ENCODE results near the gene OSTM1. TPM values are rescaled to one million over a fixed set of nuclear protein-coding genes. Genes with fewer than 3 reads are reported as not detected.
A peak's percentile ranks its signal among the peaks of the same experiment; 100 is the strongest.

Gene OSTM1
- total and polyA plus RNA-seq, 2 of the 13 experiments (the other 11 are each of a cell fraction or from before 2014, with no cell fraction given) = 8.7 to 20.5 TPM

DNA sequence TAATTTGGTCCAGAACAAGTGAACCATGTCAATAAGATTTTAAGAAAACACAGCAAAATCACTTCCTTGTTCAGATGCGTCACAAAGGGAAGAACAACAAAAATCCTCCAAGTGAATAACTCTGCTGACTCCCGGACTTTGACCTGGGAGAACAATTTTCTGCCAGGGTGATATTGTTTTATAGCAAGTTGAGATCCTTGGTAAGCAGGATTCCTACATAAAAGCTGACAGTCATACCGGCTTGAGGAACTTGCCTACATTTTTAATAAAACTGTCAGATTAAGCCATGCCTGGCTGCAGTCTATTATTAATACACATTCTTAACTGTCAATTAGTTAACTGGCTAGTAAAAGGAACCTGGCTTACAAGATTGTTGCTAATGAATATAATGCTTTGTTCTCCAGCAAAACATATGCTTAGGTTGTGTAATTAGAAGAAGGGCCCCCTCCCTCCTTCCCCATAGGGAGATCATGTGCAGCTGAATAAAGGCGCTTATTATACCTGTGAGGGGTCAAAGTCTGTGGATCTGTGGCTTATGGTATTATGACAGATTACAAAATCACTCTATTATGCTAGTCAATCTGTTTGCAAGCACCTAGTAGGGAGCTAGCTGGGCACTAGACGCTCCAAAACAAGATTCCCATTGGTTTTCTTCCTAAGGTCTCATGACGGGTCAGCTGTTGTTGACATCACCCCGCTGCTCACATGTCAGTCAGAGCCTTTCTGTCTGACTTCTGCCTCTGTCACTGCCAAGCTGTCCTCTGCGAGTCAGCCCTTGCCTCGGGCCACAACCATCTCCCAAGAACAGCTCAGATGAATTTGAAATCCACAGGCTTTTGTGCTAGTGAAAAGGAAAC lies 71.9 kb downstream of the OSTM1 start (continued):
- TF ChIP-seq ZNF687 (CRISPR knock-in tag; IDR thresholded peaks at IDR 0.05) = peak; percentile 25; the same call in 1 of the 2 replicates
- TF ChIP-seq ZNF326 (CRISPR knock-in tag; IDR thresholded peaks at IDR 0.05; ENCODE audit: borderline replicate concordance) = no peak
- peak; percentile 83 for TF ChIP-seq MAX (IDR thresholded peaks at IDR 0.05)
- TF ChIP-seq KMT2A (CRISPR knock-in tag; IDR thresholded peaks at IDR 0.05) = 0 out of 2 replicates have a peak, but pooled peaks have one; percentile 28
- TF ChIP-seq NR2F6 (IDR thresholded peaks at IDR 0.05) = peak; percentile 46
- peak; percentile 42; the same call in 1 of the 2 replicates for TF ChIP-seq NR2F6 (CRISPR knock-in tag; IDR thresholded peaks at IDR 0.05)
- TF ChIP-seq KMT2B (CRISPR knock-in tag; IDR thresholded peaks at IDR 0.05) = 0 out of 2 replicates have a peak, but pooled peaks have one; percentile 27
- TF ChIP-seq, protein P1, sequence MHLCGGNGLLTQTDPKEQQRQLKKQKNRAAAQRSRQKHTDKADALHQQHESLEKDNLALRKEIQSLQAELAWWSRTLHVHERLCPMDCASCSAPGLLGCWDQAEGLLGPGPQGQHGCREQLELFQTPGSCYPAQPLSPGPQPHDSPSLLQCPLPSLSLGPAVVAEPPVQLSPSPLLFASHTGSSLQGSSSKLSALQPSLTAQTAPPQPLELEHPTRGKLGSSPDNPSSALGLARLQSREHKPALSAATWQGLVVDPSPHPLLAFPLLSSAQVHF (CRISPR knock-in tag; IDR thresholded peaks at IDR 0.05) = no peak
- peak; percentile 62; the same call in 1 of the 2 replicates for TF ChIP-seq PHF21A (CRISPR knock-in tag; IDR thresholded peaks at IDR 0.05)
- no peak for TF ChIP-seq MAFK (conservative IDR thresholded peaks at IDR 0.05 in 1 of 2, IDR thresholded peaks at IDR 0.05 in 1 of 2; ENCODE audit: low read length in 2 of 2)
- TF ChIP-seq ARID5B (CRISPR knock-in tag; IDR thresholded peaks at IDR 0.05) = peak; percentile 72
- no peak; the same call in 1 of the 2 replicates for TF ChIP-seq TBX2 (CRISPR knock-in tag; IDR thresholded peaks at IDR 0.05; ENCODE audit: borderline replicate concordance)
- TF ChIP-seq, protein P2, sequence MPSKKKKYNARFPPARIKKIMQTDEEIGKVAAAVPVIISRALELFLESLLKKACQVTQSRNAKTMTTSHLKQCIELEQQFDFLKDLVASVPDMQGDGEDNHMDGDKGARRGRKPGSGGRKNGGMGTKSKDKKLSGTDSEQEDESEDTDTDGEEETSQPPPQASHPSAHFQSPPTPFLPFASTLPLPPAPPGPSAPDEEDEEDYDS (CRISPR knock-in tag; IDR thresholded peaks at IDR 0.05) = 0 out of 2 replicates have a peak, but pooled peaks have one; percentile 16
- TF ChIP-seq RARA (CRISPR knock-in tag; IDR thresholded peaks at IDR 0.05) = peak; percentile 21
- no peak for TF ChIP-seq ZNF44 (CRISPR knock-in tag; IDR thresholded peaks at IDR 0.05)
- TF ChIP-seq, protein P3, sequence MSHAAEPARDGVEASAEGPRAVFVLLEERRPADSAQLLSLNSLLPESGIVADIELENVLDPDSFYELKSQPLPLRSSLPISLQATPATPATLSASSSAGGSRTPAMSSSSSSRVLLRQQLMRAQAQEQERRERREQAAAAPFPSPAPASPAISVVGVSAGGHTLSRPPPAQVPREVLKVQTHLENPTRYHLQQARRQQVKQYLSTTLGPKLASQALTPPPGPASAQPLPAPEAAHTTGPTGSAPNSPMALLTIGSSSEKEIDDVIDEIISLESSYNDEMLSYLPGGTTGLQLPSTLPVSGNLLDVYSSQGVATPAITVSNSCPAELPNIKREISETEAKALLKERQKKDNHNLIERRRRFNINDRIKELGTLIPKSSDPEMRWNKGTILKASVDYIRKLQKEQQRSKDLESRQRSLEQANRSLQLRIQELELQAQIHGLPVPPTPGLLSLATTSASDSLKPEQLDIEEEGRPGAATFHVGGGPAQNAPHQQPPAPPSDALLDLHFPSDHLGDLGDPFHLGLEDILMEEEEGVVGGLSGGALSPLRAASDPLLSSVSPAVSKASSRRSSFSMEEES (CRISPR knock-in tag; IDR thresholded peaks at IDR 0.05) = peak; percentile 96
- TF ChIP-seq NRL (CRISPR knock-in tag; IDR thresholded peaks at IDR 0.05; ENCODE audit: borderline replicate concordance) = no peak
- TF ChIP-seq POLR2A (IDR thresholded peaks at IDR 0.05; ENCODE audit: insufficient read depth in 1 of 2, low read depth in 2 of 2, low read length in 2 of 2) = peak; percentile 35 to 69; a peak in 3 of 4 replicates
- TF ChIP-seq HNF4A (CRISPR knock-in tag; IDR thresholded peaks at IDR 0.05) = peak; percentile 83
